ENCODE measurements around the gene HOXC4. TPM values are rescaled to one million over a fixed set of nuclear protein-coding genes. Genes with fewer than 3 reads are reported as not detected.

The HOXC4 gene
- total RNA-seq, 4 donors from 2014 or later = 0.69 to 5.7 (median 2.7) TPM

GRCh38 chr12:54009171-54010052 is 44.2 kb upstream of the HOXC4 start:
- H3K27ac ChIP-seq = no peak overlapping the region
- 2% methylated on average over 13 to 25 of the region's 51 CpGs for WGBS, 2 donors (ENCODE audit: low coverage in 1 of 2)
- peak overlapping the region in 1 of 2 donors; percentile 34 for H3K4me3 ChIP-seq
- H3K27me3 ChIP-seq = peaks cover 99% of the 10 kb centered on the region
- ATAC-seq = peak; percentile 26
- no peak for TF ChIP-seq POLR2A (IDR thresholded peaks at IDR 0.05)
- no peak for TF ChIP-seq EP300 (IDR thresholded peaks at IDR 0.05)
- no peak for TF ChIP-seq CTCF (IDR thresholded peaks at IDR 0.05)
- no peak for TF ChIP-seq POLR2AphosphoS5 (IDR thresholded peaks at IDR 0.05)
- no peaks in the 10 kb centered on the region for H3K36me3 ChIP-seq
- H3K4me1 ChIP-seq = peaks cover 0 to 35% (median 14%) of the 10 kb centered on the region in 3 donors
- H3K9me3 ChIP-seq = no peaks in the 10 kb centered on the region

- H3K4me3 ChIP-seq = no peak overlapping the region
- no peak overlapping the region for H3K27ac ChIP-seq
- H3K27me3 ChIP-seq = peaks cover 99% of the 10 kb centered on the region
- peaks cover 0 to 38% (median 17%) of the 10 kb centered on the region in 3 donors for H3K4me1 ChIP-seq
- no peaks in the 10 kb centered on the region for H3K36me3 ChIP-seq
- TF ChIP-seq CTCF (IDR thresholded peaks at IDR 0.05) (no peak), POLR2A (IDR thresholded peaks at IDR 0.05) (no peak), EP300 (IDR thresholded peaks at IDR 0.05) (no peak), POLR2AphosphoS5 (IDR thresholded peaks at IDR 0.05) (no peak)
- 7 to 18% methylated on average over 3 to 7 of the region's 10 CpGs for WGBS, 2 donors (ENCODE audit: low coverage in 1 of 2)
- no peaks in the 10 kb centered on the region for H3K9me3 ChIP-seq
- no peak for ATAC-seq
These were observed 43.3 kb upstream of the HOXC4 start for GRCh38 chr12:54010053-54010971.

GRCh38 chr12:54010972-54011664 is 42.5 kb upstream of the HOXC4 start:
- 3 to 6% methylated on average over 14 to 16 of the region's 17 CpGs for WGBS, 2 donors (ENCODE audit: low coverage in 1 of 2)
- peaks cover 99% of the 10 kb centered on the region for H3K27me3 ChIP-seq

More at GRCh38 chr12:54010972-54011664, 42.5 kb upstream of the HOXC4 start:
- no peaks in the 10 kb centered on the region for H3K9me3 ChIP-seq
- TF ChIP-seq POLR2AphosphoS5 (IDR thresholded peaks at IDR 0.05) (no peak), POLR2A (IDR thresholded peaks at IDR 0.05) (no peak), CTCF (IDR thresholded peaks at IDR 0.05) (no peak), EP300 (IDR thresholded peaks at IDR 0.05) (no peak)
- no peak overlapping the region for H3K27ac ChIP-seq
- H3K4me3 ChIP-seq = no peak overlapping the region
- peaks cover 0 to 31% (median 15%) of the 10 kb centered on the region in 3 donors for H3K4me1 ChIP-seq
- no peaks in the 10 kb centered on the region for H3K36me3 ChIP-seq
- no peak for ATAC-seq
